H54 (cell line): ENCODE data around the gene AGBL3.
"Not testable (repeated sequence)": the region's sequence is repeated elsewhere in the genome, so short reads cannot be mapped to it uniquely, and the experiment has no call there.

ENCODE experiments used
- DNase-seq: peaks from one replicate; pipeline ENCODE4 v3.0.0; 2011; ENCODE audit warnings: low spot score, mixed read lengths; ENCODE audit not compliant: insufficient read length
- FAIRE-seq: peaks from 3 replicates; lab custom pipeline; 2011; peaks lifted over from hg19 to GRCh38; lab: Jason Lieb, UNC
- POLR2A ChIP-seq: IDR thresholded peaks from 2 replicates; pipeline ENCODE4 v1.6.1; 2011; ENCODE audit warnings: low read depth, mild to moderate bottlenecking, low read length

Gene AGBL3

GRCh38 chr7:135111379-135111778 lies 125.1 kb downstream of the AGBL3 start:
- no peak for DNase-seq
- TF ChIP-seq POLR2A, result no peak
- no peak for FAIRE-seq

GRCh38 chr7:135114622-135115021 lies 128.3 kb downstream of the AGBL3 start:
- DNase-seq (no peak), FAIRE-seq (no peak)
- TF ChIP-seq POLR2A, result no peak

GRCh38 chr7:135117096-135117495 lies 130.8 kb downstream of the AGBL3 start:
- FAIRE-seq (no peak), DNase-seq (no peak)
- TF ChIP-seq POLR2A, result no peak

- FAIRE-seq, result no peak
- TF ChIP-seq POLR2A, result no peak
- DNase-seq, result no peak
These were observed 135.6 kb downstream of the AGBL3 start for GRCh38 chr7:135121868-135122267.

- FAIRE-seq, DNase-seq: not testable (repeated sequence)
These were observed 138.3 kb downstream of the AGBL3 start for GRCh38 chr7:135124631-135125030.

- FAIRE-seq (no peak), DNase-seq (no peak)
- TF ChIP-seq POLR2A, result no peak
These were observed 142.6 kb downstream of the AGBL3 start for GRCh38 chr7:135128931-135129330.

GRCh38 chr7:135129579-135129978 lies 143.3 kb downstream of the AGBL3 start:
- FAIRE-seq (no peak), DNase-seq (no peak)
- TF ChIP-seq POLR2A, result no peak

GRCh38 chr7:135143885-135144668 lies 157.8 kb downstream of the AGBL3 start:
- FAIRE-seq, result no peak
- TF ChIP-seq POLR2A, result no peak
- DNase-seq, result no peak

GRCh38 chr7:135147341-135147898 lies 161.1 kb downstream of the AGBL3 start:
- no peak for DNase-seq
- FAIRE-seq, result no peak
- no peak for TF ChIP-seq POLR2A

- no peak for TF ChIP-seq POLR2A
- FAIRE-seq (peak; percentile 73), DNase-seq (no peak)
These were observed 161.8 kb downstream of the AGBL3 start, which contains the start of gene TMEM140 for GRCh38 chr7:135147899-135148721. Gene TMEM140 (plus strand): TSS chr7:135148072. CDS start chr7:135164442, 16,370 bp downstream.

GRCh38 chr7:135150072-135150782 lies 163.9 kb downstream of the AGBL3 start:
- FAIRE-seq, result no peak
- no peak for TF ChIP-seq POLR2A
- no peak for DNase-seq

GRCh38 chr7:135151132-135151531 lies 164.8 kb downstream of the AGBL3 start:
- TF ChIP-seq POLR2A, result no peak
- DNase-seq (no peak), FAIRE-seq (no peak)

- no peak for TF ChIP-seq POLR2A
- DNase-seq (no peak), FAIRE-seq (no peak)
These were observed 165.2 kb downstream of the AGBL3 start for GRCh38 chr7:135151533-135151932.
